Measurements from ENCODE around the gene MYL10.

DNA sequence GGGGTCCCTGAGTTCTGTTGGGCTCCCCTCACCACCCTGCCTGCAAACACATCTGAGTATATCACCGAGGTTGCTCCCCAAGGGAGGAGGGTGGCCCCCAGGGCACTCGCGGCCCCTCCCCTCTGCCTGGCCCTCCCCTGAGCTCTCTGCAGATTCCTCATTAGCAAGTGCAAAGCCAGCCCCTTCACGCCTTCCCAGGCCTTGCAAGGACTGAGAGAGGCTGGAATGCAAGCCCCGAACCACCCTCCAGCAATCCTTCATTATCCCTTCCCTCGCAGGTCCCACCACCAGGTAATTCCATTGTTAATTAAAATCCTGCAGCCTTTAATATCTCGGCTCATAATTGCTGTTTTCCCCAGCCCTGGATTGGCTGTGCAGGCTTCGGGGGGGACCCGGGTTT, 35.3 kb upstream of the MYL10 start:
- TF ChIP-seq EP300 (IDR thresholded peaks at IDR 0.05) (no peak), NPAS2 (CRISPR knock-in tag; IDR thresholded peaks at IDR 0.05; ENCODE audit: borderline replicate concordance) (no peak), NR3C1 (IDR thresholded peaks at IDR 0.05) (no peak), RAD21 (conservative IDR thresholded peaks at IDR 0.05 in 1 of 2, IDR thresholded peaks at IDR 0.05 in 1 of 2) (no peak), KDM1A (IDR thresholded peaks at IDR 0.05; ENCODE audit: low read depth) (no peak), SREBF2 (IDR thresholded peaks at IDR 0.05) (no peak), SMC3 (IDR thresholded peaks at IDR 0.05) (no peak), POLR2A (IDR thresholded peaks at IDR 0.05; ENCODE audit: low read length) (no peak), RFX5 (IDR thresholded peaks at IDR 0.05) (no peak)
- TF ChIP-seq, protein P1, sequence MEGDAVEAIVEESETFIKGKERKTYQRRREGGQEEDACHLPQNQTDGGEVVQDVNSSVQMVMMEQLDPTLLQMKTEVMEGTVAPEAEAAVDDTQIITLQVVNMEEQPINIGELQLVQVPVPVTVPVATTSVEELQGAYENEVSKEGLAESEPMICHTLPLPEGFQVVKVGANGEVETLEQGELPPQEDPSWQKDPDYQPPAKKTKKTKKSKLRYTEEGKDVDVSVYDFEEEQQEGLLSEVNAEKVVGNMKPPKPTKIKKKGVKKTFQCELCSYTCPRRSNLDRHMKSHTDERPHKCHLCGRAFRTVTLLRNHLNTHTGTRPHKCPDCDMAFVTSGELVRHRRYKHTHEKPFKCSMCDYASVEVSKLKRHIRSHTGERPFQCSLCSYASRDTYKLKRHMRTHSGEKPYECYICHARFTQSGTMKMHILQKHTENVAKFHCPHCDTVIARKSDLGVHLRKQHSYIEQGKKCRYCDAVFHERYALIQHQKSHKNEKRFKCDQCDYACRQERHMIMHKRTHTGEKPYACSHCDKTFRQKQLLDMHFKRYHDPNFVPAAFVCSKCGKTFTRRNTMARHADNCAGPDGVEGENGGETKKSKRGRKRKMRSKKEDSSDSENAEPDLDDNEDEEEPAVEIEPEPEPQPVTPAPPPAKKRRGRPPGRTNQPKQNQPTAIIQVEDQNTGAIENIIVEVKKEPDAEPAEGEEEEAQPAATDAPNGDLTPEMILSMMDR (IDR thresholded peaks at IDR 0.05): no peak
- TF ChIP-seq, protein P2, sequence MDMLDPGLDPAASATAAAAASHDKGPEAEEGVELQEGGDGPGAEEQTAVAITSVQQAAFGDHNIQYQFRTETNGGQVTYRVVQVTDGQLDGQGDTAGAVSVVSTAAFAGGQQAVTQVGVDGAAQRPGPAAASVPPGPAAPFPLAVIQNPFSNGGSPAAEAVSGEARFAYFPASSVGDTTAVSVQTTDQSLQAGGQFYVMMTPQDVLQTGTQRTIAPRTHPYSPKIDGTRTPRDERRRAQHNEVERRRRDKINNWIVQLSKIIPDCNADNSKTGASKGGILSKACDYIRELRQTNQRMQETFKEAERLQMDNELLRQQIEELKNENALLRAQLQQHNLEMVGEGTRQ (IDR thresholded peaks at IDR 0.05): no peak
- TF ChIP-seq, protein P3, sequence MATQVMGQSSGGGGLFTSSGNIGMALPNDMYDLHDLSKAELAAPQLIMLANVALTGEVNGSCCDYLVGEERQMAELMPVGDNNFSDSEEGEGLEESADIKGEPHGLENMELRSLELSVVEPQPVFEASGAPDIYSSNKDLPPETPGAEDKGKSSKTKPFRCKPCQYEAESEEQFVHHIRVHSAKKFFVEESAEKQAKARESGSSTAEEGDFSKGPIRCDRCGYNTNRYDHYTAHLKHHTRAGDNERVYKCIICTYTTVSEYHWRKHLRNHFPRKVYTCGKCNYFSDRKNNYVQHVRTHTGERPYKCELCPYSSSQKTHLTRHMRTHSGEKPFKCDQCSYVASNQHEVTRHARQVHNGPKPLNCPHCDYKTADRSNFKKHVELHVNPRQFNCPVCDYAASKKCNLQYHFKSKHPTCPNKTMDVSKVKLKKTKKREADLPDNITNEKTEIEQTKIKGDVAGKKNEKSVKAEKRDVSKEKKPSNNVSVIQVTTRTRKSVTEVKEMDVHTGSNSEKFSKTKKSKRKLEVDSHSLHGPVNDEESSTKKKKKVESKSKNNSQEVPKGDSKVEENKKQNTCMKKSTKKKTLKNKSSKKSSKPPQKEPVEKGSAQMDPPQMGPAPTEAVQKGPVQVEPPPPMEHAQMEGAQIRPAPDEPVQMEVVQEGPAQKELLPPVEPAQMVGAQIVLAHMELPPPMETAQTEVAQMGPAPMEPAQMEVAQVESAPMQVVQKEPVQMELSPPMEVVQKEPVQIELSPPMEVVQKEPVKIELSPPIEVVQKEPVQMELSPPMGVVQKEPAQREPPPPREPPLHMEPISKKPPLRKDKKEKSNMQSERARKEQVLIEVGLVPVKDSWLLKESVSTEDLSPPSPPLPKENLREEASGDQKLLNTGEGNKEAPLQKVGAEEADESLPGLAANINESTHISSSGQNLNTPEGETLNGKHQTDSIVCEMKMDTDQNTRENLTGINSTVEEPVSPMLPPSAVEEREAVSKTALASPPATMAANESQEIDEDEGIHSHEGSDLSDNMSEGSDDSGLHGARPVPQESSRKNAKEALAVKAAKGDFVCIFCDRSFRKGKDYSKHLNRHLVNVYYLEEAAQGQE (IDR thresholded peaks at IDR 0.05): no peak
- TF ChIP-seq, protein P4, sequence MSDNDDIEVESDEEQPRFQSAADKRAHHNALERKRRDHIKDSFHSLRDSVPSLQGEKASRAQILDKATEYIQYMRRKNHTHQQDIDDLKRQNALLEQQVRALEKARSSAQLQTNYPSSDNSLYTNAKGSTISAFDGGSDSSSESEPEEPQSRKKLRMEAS (IDR thresholded peaks at IDR 0.05): no peak

All from A549 (cell line).